HepG2 (cell line): ENCODE data around the gene TOM1L2. TPM values are rescaled to one million over a fixed set of nuclear protein-coding genes. Genes with fewer than 3 reads are reported as not detected.

Experiments
- ATAC-seq: fragments of 200-7000 bp; cut with Tn5 transposase; 3 replicates; pipeline ENCODE4 v1.9.1; 2020; ENCODE audit warnings: mild to moderate bottlenecking, moderate library complexity
- BruUV-seq: library from RNA; stranded (reverse); fragments of 400-500 nt; replicated peaks from 2 replicates; lab custom pipeline; 2021; lab: Mats Ljungman, UMichigan
- CTCF ChIA-PET: fragments of 300-600 bp; formaldehyde crosslinking; extraction: SDS; loops from one replicate; lab custom pipeline; 2021; ENCODE audit warnings: low total read pairs, inconsistent platforms, low intra/inter-chr PET ratio; lab: Yijun Ruan, JAX
- POLR2A ChIA-PET: fragments of 350-600 bp; sonication (Branson Sonifier 250); formaldehyde crosslinking; loops from one replicate; lab custom pipeline; 2020; ENCODE audit warnings: antibody characterized with exemption, inconsistent platforms; lab: Yijun Ruan, JAX
- DNase-seq: peaks from one replicate; pipeline ENCODE4 v3.0.0-alpha.2; 2015; ENCODE audit warnings: low spot score
- FAIRE-seq: peaks from 3 replicates; lab custom pipeline; 2011; peaks lifted over from hg19 to GRCh38; lab: Jason Lieb, UNC
- H2AFZ ChIP-seq: one replicate; pipeline ENCODE4 v1.6.1; 2011; ENCODE audit warnings: low read length, inconsistent platforms
- H3K27ac ChIP-seq: fragments of 300-600 bp; 3 replicates; pipeline ENCODE4 v1.8.0; 2011; ENCODE audit warnings: mixed run types, mild to moderate bottlenecking, mixed read lengths, low read length, inconsistent platforms; ENCODE audit not compliant: insufficient read depth; ENCODE audit errors: extremely low read length
- H3K27me3 ChIP-seq, 2 experiments: fragments of 200-600 bp in 1 of 2; 2 replicates in 1 of 2; 3 replicates in 1 of 2; pipeline versions ENCODE4 v1.6.0 to v1.8.0; 2011; ENCODE audit warnings: low read length in 2 of 2, mild to moderate bottlenecking in 2 of 2, moderate library complexity in 2 of 2, inconsistent platforms in 1 of 2; ENCODE audit not compliant: insufficient read depth in 2 of 2, control insufficient read depth in 1 of 2
- H3K36me3 ChIP-seq, 2 experiments: fragments of 200-600 bp in 1 of 2; replicated peaks in 1 of 2; 2 replicates in 1 of 2; 3 replicates in 1 of 2; pipeline versions ENCODE4 v1.5.1 to v1.8.0; 2011; ENCODE audit warnings: low read length in 2 of 2, inconsistent platforms in 1 of 2; ENCODE audit not compliant: insufficient read depth in 2 of 2, control insufficient read depth in 1 of 2
- H3K4me1 ChIP-seq: 2 replicates; pipeline ENCODE4 v1.5.1; 2012; ENCODE audit warnings: low read length, inconsistent platforms; ENCODE audit not compliant: insufficient read depth
- H3K4me2 ChIP-seq: 2 replicates; pipeline ENCODE4 v1.6.0; 2011; ENCODE audit warnings: low read depth, low read length, inconsistent platforms
- H3K4me3 ChIP-seq, 3 experiments: fragments of 200-600 bp in 1 of 3; sonication (generic), shearing (Covaris generic) in 1 of 3; replicated peaks in 1 of 3; 2 replicates each; pipeline ENCODE4 v1.5.1; 2011 to 2016; ENCODE audit warnings: low read length in 3 of 3, inconsistent platforms in 2 of 3, low read depth in 2 of 3, mild to moderate bottlenecking in 2 of 3, control low read depth in 1 of 3, mixed read lengths in 1 of 3; ENCODE audit not compliant: insufficient read depth in 1 of 3
- H3K79me2 ChIP-seq: one replicate; pipeline ENCODE4 v1.6.1; 2011; ENCODE audit warnings: low read length, inconsistent platforms; ENCODE audit not compliant: insufficient read depth
- H3K9ac ChIP-seq: 2 replicates; pipeline ENCODE4 v1.6.0; 2011; ENCODE audit warnings: mild to moderate bottlenecking, low read depth, low read length, inconsistent platforms; ENCODE audit not compliant: insufficient read depth
- H3K9me3 ChIP-seq: 2 replicates; pipeline ENCODE4 v1.5.1; 2012; ENCODE audit warnings: mild to moderate bottlenecking, low read length
- H4K20me1 ChIP-seq: 2 replicates; pipeline ENCODE4 v1.6.0; 2011; ENCODE audit warnings: inconsistent platforms, mild to moderate bottlenecking, low read length, moderate library complexity; ENCODE audit not compliant: insufficient read depth
- HNF4A ChIP-seq: sonication (generic); formaldehyde crosslinking; IDR thresholded peaks from 2 replicates; pipeline ENCODE4 v1.4.0; 2020; ENCODE audit warnings: missing genetic modification reagents
- MXD1 ChIP-seq: sonication (generic); formaldehyde crosslinking; IDR thresholded peaks from 2 replicates; pipeline ENCODE4 v1.4.0; 2020; ENCODE audit warnings: mild to moderate bottlenecking, missing genetic modification reagents
- POGK ChIP-seq: sonication (generic); formaldehyde crosslinking; conservative IDR thresholded peaks from 2 replicates; pipeline ENCODE4 v1.8.0; 2022; ENCODE audit warnings: mild to moderate bottlenecking, moderate library complexity, missing genetic modification reagents
- PRMT3 ChIP-seq: sonication (generic); formaldehyde crosslinking; IDR thresholded peaks from 2 replicates; pipeline ENCODE4 v1.8.1; 2022; ENCODE audit warnings: low read depth, mild to moderate bottlenecking, moderate library complexity, missing genetic modification reagents, borderline replicate concordance
- WGBS: methylation state at CpG from one replicate; pipeline ENCODE4 v1.1.6; 2017; ENCODE audit warnings: low lambda C conversion rate; 5-methylcytosine and 5-hydroxymethylcytosine counted together
- in situ Hi-C: cut with HindIII; loops from 2 replicates; pipeline ENCODE4 v1.10.0; 2017; ENCODE audit warnings: low pct_unique_long_range_greater_than_20kb; ENCODE audit not compliant: extremely low pct_ligation_motif_present
- intact Hi-C: fragments of 100-400 bp; cut with micrococcal nuclease; formaldehyde crosslinking; loops from one replicate; pipeline ENCODE4 v1.10.0; 2022; ENCODE audit not compliant: unreplicated experiment
- polyA plus RNA-seq, 8 experiments: library from polyadenylated mRNA; depleted of rRNA in 3 of 8; stranded (reverse) in 7 of 8; unstranded in 1 of 8; fragments of >200 nt; fragmentation: Illumina TruSeq in 4 of 8; extraction: Trizol in 4 of 8; gene quantifications; 2 replicates each; pipeline versions ENCODE4 v1.2.1 to v1.2.3, GENCODE V29; 2011 to 2016; ENCODE audit warnings: low read depth in 4 of 8, missing spikeins in 1 of 8, mixed read lengths in 1 of 8; ENCODE audit not compliant: insufficient read depth in 1 of 8
- total RNA-seq, 5 experiments: library from RNA; depleted of rRNA; stranded (reverse); fragments of >200 nt; fragmentation: Illumina TruSeq; extraction: Trizol; gene quantifications; 2 replicates each; pipeline ENCODE4 v1.2.3, GENCODE V29; 2016; ENCODE audit warnings: low read depth in 1 of 5
- TF ChIP-seq, protein P1 (sequence below): sonication (generic); formaldehyde crosslinking; IDR thresholded peaks from 2 replicates; pipeline ENCODE4 v1.8.1; 2023; ENCODE audit warnings: mild to moderate bottlenecking, missing genetic modification reagents, borderline replicate concordance

TOM1L2 gene
- total and polyA plus RNA-seq, 2 of the 13 experiments (the other 11 are each of a cell fraction or from before 2014, with no cell fraction given), result 4.7 to 7.4 TPM

DNA sequence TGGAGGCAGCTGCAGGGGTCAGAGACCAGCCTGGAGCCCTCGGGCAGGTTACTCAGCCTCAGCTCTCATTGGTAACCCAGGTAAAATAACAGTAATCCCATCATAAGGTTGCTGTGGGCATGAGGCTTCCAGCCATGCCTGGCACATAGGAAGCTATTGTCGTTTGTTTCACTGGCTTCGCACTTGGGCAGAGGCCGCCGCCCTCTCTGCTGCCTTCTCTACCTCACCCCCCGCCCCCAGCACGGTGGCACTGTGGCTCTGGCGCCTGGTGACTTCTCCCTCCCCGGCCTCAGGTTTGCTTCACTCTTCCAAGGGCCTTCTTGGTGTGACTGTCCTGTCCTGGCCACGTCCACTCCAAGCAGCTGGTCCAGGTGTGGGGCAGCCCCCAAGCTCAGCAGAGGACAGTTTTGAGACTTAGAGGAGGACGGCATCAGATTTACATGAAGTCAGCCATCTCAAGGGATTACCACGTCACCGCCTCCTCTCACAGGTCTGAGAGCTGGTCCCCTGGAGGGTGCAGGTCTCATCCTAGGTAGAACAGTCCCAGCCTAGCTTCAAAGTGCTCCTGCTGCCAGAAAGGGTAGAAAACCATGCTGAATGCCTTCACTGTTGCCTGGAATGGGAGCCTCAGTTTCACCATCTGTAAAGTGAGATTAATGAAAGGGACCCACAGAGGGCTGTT, 170.3 kb downstream of the TOM1L2 start:
- Histone ChIP-seq H3K4me3 (no peak overlapping the region), H3K27ac (no peak overlapping the region), H3K79me2 (no peaks in the 10 kb centered on the region), H3K9me3 (no peaks in the 10 kb centered on the region), H3K4me1 (peaks cover 15% of the 10 kb centered on the region), H3K9ac (no peak overlapping the region), H2AFZ (no peak overlapping the region), H3K27me3 (no peaks in the 10 kb centered on the region), H3K4me2 (no peak overlapping the region), H3K36me3 (peaks cover 11 to 29% of the 10 kb centered on the region in 2 experiments; a peak in 4 of 5 replicates), H4K20me1 (no peaks in the 10 kb centered on the region)
- ATAC-seq (no peak), FAIRE-seq (no peak), DNase-seq (no peak)
- 98% methylated on average over 12 of the region's 13 CpGs for WGBS
- TF ChIP-seq MXD1 (no peak), HNF4A (CRISPR knock-in tag) (no peak), POGK (CRISPR knock-in tag) (no peak), PRMT3 (CRISPR knock-in tag) (no peak)
- TF ChIP-seq, protein P1, sequence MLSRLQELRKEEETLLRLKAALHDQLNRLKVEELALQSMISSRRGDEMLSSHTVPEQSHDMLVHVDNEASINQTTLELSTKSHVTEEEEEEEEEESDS (CRISPR knock-in tag), result no peak
- BruUV-seq, result no TSS peak
- intact Hi-C loops (no loop called here), in situ Hi-C loops (no loop called here)
- POLR2A ChIA-PET, result no interaction called here
- CTCF ChIA-PET, result no interaction called here
